GM19035 (cell line): ENCODE results near the gene FIBCD1.

Source experiments
- ATAC-seq: cut with Tn5 transposase; IDR thresholded peaks from one replicate; pipeline ENCODE4 v1.9.1; 2021; ENCODE audit not compliant: unreplicated experiment

FIBCD1 gene

GRCh38 chr9:130884111-130884531, 54.9 kb downstream of the FIBCD1 start:
- ATAC-seq: no peak

- no peak for ATAC-seq
These were observed 55.6 kb downstream of the FIBCD1 start for GRCh38 chr9:130883479-130883878.

- ATAC-seq: no peak
These were observed 56.3 kb downstream of the FIBCD1 start for GRCh38 chr9:130882696-130883225.

GRCh38 chr9:130881516-130881915, 57.5 kb downstream of the FIBCD1 start:
- ATAC-seq: no peak

- no peak for ATAC-seq
These were observed 58.3 kb downstream of the FIBCD1 start for GRCh38 chr9:130880599-130881220.

DNA sequence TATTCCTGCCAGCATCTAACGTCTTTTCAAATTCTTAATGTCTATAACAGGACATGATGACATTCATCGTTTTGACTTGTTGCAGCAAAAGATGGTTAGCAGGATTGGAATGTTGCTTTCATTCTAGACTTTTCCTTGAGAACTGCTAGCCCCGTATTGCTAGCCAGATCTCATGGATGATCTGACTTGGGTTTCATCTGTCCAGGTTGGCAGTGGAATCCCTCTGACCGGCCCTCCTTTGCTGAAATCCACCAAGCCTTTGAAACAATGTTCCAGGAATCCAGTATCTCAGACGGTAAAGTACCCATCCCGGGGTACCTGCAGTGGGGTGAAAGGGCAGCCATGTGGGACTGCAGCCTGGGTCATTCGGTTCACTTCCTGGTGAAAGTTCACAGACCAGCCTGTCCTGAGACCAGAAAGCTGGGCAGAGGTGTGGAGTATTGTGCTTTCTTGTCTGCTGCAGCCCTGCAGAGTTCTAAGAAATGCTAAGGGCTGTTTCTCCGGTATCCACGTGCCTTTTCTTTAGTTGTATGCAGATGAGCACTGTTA, 59.1 kb downstream of the FIBCD1 start:
- no peak for ATAC-seq

DNA sequence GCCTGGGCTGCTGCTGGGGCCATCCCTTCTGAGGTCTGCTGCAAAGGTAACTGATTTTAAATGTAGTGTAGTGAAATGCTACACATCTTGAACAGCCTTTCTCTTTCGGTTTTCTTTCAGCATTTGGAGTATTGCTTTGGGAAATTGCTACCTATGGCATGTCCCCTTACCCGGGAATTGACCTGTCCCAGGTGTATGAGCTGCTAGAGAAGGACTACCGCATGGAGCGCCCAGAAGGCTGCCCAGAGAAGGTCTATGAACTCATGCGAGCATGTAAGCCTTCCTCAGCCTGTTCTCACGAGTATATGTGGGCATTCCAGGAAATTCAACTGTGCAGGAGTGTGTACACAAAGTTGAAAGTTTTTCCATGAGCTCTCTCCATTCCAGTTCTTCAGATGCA, 60.8 kb downstream of the FIBCD1 start:
- no peak for ATAC-seq

DNA sequence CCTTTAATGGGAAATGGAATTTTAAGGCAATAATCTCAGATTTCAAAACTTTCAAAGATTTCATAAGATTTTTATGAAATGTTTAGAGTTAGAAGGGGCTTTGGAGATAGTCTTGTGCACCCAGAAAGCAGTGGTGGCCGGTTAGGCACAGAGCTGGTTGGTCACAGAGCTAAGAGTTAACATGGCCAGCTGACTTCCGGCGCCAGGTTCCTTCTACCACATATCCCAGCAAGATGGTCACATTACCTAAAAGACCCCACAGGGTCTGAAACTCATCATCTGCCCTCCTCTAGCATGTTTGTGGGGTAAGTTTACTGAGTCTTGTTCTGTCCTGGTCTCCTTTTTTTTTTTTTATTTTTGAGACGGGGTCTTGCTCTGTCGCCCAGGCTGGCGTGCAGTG, 61.7 kb downstream of the FIBCD1 start:
- ATAC-seq: no peak

- no peak for ATAC-seq
These were observed 64.3 kb downstream of the FIBCD1 start for GRCh38 chr9:130874783-130875182.

DNA sequence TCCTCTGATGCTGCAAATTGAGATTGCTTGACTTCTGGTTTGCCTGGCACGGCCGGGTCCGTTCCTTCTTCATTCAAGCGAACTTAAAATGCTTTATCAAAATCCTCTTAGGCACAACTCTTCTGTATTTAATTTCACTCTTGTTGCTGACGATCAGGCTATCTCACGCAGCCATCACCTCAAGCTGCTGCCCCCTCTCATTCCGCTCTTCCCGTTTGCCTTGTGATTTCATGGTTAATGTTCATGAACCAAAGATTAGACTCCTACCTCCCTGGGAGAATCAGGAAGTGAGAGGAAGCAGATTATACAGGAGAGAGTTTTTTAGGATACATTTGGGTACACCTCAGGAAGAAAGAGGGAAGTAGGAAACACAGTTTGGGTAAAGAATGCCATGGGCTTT, 65.1 kb downstream of the FIBCD1 start:
- no peak for ATAC-seq

GRCh38 chr9:130872912-130873503, 66.0 kb downstream of the FIBCD1 start:
- no peak for ATAC-seq

DNA sequence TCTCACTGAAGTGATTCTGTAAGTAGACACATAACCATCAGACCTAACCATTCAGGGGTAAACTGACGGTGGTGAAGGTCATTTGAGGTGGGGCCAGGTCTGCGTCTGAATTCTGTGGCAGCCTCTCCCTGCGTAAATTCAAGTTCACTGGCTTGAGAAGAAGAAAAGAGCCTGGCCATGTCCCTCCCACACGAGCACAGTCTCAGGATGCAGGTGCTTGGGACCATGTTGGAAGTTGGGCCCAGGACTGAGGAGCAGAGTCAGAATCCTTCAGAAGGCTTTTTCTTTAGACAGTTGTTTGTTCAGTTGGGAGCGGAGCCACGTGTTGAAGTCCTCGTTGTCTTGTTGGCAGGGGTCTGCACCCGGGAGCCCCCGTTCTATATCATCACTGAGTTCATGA, 66.5 kb downstream of the FIBCD1 start:
- no peak for ATAC-seq

GRCh38 chr9:130872093-130872492, 67.0 kb downstream of the FIBCD1 start:
- no peak for ATAC-seq

- no peak for ATAC-seq
These were observed 67.5 kb downstream of the FIBCD1 start for GRCh38 chr9:130871395-130872062.

- ATAC-seq: no peak
These were observed 68.3 kb downstream of the FIBCD1 start for GRCh38 chr9:130870491-130871381.

DNA sequence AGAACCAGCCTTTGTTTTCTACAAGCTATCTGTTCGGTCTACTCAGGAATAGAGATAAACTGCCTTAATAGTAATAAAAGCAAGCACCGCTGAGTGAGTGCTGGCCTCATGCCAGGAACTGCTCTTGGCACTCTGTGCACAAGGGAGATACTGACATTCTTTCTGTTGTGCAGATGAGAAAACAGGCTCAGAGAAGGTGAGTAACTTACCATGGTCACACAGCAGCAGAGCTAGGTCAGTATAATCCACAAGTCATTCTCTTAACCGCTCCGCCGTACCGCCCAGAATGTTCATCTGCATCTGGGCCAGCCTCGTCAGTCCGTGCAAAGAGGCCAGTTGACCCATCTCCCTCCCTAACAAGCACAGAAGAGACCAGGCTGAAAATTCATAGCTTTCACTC, 69.8 kb downstream of the FIBCD1 start:
- no peak for ATAC-seq

GRCh38 chr9:130868230-130868629, 70.8 kb downstream of the FIBCD1 start:
- ATAC-seq: no peak

DNA sequence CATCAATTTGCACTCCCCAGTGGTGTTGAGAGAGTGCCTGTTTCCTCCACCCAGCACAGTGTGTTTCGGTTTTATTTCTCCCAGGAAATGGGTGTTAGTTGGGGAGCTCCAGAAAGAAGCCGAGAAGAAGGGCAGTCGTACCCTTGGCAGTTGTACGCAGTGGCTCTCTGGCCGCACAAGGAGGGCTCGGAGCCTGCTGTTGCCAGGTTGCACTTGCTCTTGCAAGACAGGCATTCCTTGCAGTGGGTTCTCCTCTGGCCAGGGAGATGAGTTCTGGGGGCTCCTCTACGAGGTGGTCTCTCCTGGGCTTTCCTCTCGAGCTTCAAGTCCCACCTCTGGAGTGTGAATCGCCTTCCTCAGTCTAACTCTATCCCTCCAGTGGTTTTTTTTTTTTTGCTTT, 71.5 kb downstream of the FIBCD1 start:
- ATAC-seq: no peak

DNA sequence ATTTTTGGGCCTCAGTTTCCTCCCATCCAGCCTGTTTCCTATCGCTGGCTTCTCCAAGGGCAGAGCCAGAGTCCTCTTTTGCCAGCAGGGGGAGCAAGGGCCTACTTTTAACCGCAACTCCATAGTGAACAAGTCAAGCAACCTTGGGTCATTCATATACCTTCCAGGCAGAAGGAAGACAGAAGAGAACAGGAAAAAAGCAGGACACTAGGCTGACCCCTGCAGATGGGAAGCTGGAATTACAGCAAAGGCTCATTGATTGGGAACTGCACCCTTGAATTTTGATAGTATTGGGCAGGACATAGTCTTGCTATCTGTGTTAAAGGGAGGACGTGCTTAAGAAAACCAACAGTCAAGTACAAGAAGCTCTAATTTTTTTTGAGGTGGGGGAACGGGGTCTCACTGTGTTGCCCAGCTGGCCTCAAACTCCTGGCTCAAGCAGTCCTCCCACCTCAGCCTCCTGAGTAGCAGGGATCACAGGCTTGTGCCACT, 72.5 kb downstream of the FIBCD1 start:
- ATAC-seq: no peak

GRCh38 chr9:130865921-130866320, 73.1 kb downstream of the FIBCD1 start:
- ATAC-seq: no peak

DNA sequence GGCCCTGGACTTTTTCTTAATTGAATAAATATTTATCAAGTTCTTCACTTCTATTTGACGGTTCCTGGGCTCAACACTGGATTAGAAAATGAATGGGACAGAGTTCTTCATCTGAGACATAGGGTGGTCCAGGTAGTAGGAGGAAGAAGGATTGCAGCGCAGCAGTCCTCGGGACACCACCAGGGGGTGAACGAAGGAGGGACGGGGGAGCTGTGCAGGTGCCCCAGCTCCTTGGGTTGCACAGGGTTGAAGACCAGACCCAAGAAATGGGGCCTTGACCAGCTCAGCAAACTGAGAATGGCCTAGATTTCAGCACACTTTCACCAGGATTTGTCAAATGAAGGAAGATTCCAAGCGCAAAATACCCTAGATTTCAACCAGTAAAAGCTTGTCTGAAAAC, 74.5 kb downstream of the FIBCD1 start:
- no peak for ATAC-seq
